ENCODE data around the gene PLCD3.

PLCD3 gene

GRCh38 chr17:45149669-45150664, 17.7 kb upstream of the PLCD3 start:
- no peak for DNase-seq (ENCODE audit: extremely low spot score, insufficient read length, low read depth)
- FAIRE-seq, result no peak

- FAIRE-seq (peak; percentile 58), DNase-seq (ENCODE audit: extremely low spot score, insufficient read length, low read depth) (no peak)
These were observed 16.8 kb upstream of the PLCD3 start for GRCh38 chr17:45149037-45149668.

GRCh38 chr17:45148183-45149036, 16.1 kb upstream of the PLCD3 start, which contains the start of gene HEXIM1:
Gene HEXIM1, plus strand, starts transcription at chr17:45148475. Its CDS starts 716 bp downstream, at chr17:45149191.
- DNase-seq (ENCODE audit: extremely low spot score, insufficient read length, low read depth), result peak; percentile 87
- peak; percentile 96 for FAIRE-seq

- no peak for FAIRE-seq
These were observed 15.4 kb upstream of the PLCD3 start for GRCh38 chr17:45147581-45148182.

GRCh38 chr17:45146890-45147580, 14.7 kb upstream of the PLCD3 start:
- DNase-seq (ENCODE audit: extremely low spot score, insufficient read length, low read depth), result no peak
- FAIRE-seq, result peak; percentile 35

More at GRCh38 chr17:45147581-45148182, 15.4 kb upstream of the PLCD3 start:
- no peak for DNase-seq (ENCODE audit: extremely low spot score, insufficient read length, low read depth)

- DNase-seq (ENCODE audit: extremely low spot score, insufficient read length, low read depth) (no peak), FAIRE-seq (no peak)
These were observed 14.2 kb upstream of the PLCD3 start for GRCh38 chr17:45146592-45146889.

GRCh38 chr17:45146166-45146565, 13.9 kb upstream of the PLCD3 start:
- no peak for FAIRE-seq
- no peak for DNase-seq (ENCODE audit: extremely low spot score, insufficient read length, low read depth)

GRCh38 chr17:45145035-45145389, 12.7 kb upstream of the PLCD3 start:
- no peak for DNase-seq (ENCODE audit: extremely low spot score, insufficient read length, low read depth)
- FAIRE-seq, result no peak

GRCh38 chr17:45144199-45145034, 12.1 kb upstream of the PLCD3 start:
- DNase-seq (ENCODE audit: extremely low spot score, insufficient read length, low read depth) (no peak), FAIRE-seq (no peak)

GRCh38 chr17:45143767-45144198, 11.5 kb upstream of the PLCD3 start:
- DNase-seq (ENCODE audit: extremely low spot score, insufficient read length, low read depth) (no peak), FAIRE-seq (peak; percentile 24)

GRCh38 chr17:45143094-45143670, 10.9 kb upstream of the PLCD3 start:
- DNase-seq (ENCODE audit: extremely low spot score, insufficient read length, low read depth), result no peak
- no peak for FAIRE-seq

GRCh38 chr17:45139533-45139920, 7.2 kb upstream of the PLCD3 start:
- DNase-seq (ENCODE audit: extremely low spot score, insufficient read length, low read depth), result no peak
- FAIRE-seq, result no peak

- DNase-seq (ENCODE audit: extremely low spot score, insufficient read length, low read depth) (no peak), FAIRE-seq (no peak)
These were observed 6.7 kb upstream of the PLCD3 start for GRCh38 chr17:45138911-45139532.

GRCh38 chr17:45137561-45138305, 5.4 kb upstream of the PLCD3 start:
- DNase-seq (ENCODE audit: extremely low spot score, insufficient read length, low read depth), result no peak
- FAIRE-seq, result no peak

- DNase-seq (ENCODE audit: extremely low spot score, insufficient read length, low read depth), result no peak
- FAIRE-seq, result no peak
These were observed 4.7 kb upstream of the PLCD3 start for GRCh38 chr17:45136846-45137560.

- no peak for DNase-seq (ENCODE audit: extremely low spot score, insufficient read length, low read depth)
- no peak for FAIRE-seq
These were observed 3.9 kb upstream of the PLCD3 start for GRCh38 chr17:45135978-45136791.

All from GM18507 (cell line).